NCI-H82 (cell line): ENCODE measurements around the gene TMEM214.
A peak's percentile ranks its signal among the peaks of the same experiment; 100 is the strongest.
"Not testable (repeated sequence)": the region's sequence is repeated elsewhere in the genome, so short reads cannot be mapped to it uniquely, and the experiment has no call there.

Experiments
- DNase-seq: peaks from one replicate; lab custom pipeline; 2025; lab: John Stamatoyannopoulos, UW

TMEM214 gene

DNA sequence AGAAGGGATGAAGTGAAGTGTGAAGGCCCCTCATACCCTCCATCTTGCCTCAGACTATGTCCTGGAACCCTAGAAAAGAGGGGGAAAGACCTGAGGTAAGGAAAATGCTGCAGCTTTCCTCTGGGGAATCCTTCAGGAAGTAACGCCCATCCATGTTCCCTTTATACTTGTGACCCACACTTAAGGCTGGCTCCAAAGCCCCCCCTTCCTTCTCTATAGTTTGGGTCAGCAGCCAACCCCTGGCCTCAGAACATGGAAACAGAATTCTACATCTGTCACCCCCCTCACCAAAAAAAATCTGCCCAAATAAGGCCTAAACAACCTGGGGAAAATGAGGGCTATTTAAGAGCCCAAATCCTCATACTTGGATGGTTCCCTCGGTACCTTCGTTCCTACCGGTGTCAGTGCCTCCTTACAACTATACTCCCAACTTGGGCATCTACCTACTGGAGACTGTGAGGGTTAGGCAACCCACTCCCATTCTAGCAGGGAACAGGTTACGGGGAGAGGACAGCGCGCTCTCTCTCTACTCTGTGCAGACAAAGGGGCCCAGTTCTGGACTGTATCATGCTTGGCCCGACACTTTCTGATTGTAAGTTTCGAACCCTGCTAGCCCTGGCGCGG lies 38.0 kb downstream of the TMEM214 start:
- no peak for DNase-seq

DNA sequence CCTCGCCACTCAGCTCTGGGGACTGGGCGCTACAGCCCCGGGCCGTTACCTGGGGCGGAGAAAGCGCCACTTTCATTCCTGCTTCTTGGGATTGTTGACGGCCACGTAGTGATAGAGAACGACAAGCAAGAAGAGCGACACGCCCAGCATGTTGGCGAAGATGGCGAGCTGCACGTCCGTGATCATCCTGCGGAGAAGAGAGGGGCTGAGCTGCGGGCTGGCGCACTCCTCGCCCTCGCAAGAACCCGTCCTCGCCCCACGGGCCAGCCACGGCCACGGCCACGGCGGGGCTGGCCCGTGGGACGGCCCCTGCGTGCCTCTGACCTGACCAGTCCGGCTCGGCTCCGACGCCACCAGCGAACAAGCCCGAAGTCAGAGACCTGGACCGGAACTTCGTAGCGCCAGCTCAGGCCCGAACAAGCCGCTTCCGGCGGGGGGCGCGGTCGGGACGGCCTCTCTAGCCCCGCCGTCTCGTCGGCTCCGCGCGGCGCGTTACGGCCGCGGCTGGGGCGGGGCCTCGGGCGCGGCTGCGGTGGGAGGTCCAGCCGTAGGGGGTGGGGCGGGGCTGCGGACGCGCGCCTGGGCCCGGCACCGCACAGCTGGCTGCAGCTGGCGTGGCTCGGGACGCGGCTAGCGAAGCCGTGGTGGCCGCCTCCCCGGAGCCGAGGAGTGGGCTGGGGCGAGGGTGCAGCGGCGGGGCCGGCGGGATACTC lies 38.7 kb downstream of the TMEM214 start, which contains the start of gene OST4:
Gene OST4 (minus strand): TSS at position 378 of the 713 bp plus-strand sequence.
- peak; percentile 95 for DNase-seq

DNA sequence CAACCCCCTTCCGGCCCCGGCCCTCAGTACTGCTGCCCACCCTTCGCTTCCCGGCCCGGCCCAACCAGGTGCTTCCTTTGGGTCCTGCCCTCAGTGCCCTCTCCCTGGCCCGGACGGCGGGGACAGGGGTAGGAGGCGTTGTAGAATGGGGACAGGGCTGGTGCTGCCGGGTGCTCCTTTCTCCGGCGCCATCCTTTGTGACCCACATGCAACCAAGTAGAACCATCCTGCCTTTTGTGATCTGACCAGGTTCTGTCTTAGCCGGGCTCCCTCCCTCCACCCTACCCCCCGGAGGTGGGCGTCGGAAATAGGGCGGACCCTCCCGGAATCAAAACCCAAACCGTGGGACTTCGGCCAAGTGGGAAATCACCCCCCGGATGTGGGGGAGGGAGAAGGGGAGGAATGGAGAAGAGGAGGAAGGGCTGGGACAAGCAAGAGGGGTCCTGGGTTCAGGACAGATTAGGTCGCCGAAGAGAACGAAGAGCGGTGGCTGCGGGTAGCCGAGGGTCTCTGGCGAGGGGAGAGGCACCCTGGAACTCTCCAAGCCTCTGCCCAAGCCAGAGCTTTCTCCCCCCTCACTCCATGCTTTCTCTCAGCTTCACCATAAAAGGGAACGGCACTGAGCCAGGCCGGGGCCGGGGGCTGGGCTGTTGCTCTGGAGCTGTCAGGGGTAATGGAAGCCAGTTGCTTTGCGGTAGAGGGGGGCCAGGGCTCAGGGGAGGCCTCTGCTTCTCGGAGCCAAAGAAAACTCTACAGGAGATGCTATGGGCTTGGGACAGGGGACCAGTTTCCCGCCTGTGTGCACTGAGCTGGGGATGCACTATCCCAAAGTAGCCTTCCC lies 39.4 kb downstream of the TMEM214 start:
- peak; percentile 51 for DNase-seq

DNA sequence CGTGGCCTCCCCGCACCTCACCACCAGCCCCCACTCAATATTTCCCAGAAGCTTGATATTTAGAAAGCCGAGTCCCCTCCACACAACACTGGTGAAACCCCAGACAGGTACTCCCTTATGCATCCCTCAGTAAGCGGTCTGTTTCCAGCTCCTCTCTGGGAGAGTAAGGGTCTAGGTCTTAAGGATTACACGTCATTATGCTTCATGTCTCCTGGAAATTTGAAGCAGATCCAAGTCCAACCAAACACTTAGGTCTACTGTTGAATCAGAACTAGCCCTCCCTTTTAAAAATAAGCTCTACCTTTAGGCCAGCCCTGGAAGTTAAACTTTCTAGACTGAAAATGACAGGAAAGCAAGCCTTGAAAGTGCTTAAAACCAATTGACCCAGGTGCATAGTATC lies 40.2 kb downstream of the TMEM214 start:
- no peak for DNase-seq

DNA sequence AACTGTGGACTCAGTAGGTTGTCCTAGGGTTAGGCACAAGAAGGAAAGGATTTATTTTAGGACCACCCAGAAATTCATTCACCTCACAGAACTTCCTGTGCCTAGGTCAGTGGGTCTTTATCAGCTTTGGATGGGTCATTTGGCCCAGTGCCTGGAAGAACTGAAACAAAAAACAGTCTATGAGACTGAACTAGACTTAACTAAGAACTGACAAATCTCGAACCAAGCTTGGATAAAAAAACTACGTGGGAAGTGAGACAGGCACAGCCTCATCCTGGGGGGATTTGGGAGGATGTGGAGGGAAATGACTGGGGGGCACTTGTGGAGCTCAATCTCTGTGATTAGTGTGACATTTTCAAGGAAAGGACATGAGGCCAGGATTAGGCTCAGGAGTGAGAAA lies 41.0 kb downstream of the TMEM214 start:
- no peak for DNase-seq

DNA sequence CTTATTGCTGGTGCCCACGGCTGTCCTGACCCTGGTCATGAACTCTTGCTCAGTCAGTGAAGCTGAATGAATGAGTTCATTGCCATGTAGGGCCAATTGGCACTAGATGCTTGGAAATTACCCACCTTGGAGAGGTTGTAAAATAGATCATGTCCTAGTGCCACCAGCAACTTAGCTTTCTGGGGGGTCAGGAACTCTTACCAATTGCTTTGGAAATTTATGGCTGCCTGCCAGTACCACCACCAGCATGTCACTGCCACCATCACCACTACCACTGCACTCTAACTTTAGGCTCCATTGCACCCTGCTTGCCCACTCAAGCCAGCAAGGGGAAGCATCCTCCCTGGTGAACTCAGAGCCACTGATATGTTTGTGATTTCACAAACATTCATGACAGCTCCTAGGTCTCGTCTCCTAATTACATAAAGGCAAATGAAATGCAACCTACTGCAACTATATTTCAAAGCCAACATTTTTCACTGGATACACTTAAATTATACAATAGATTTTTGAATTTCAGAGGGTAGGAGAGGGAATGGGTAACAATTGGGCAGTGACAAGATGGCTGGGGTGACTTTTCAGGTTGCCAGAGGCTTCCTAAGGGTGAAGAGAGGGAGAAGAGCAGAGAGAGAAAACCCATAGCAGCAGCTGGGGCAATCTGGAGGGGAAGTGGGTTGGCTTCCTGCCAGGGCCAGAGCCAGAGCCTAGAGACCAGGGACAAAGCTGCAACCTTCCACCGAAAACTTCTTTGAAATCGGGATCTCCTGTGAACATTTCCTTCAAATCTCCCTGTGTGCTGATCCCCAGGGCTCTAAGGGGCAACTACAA lies 42.2 kb downstream of the TMEM214 start:
- DNase-seq: peak; percentile 74

DNA sequence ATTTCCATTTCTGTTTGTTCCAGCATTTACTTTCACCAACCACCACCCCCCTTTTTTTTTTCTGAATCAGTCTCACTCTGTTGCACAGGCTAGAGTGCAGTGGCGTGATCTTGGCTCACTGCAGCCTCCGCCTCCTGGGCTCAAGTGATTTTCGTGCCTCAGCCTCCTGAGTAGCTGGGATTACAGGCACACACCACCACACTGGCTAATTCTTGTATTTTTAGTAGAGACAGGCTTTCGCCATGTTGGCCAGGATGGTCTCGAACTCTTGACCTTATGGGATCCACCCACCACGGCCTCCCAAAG lies 42.8 kb downstream of the TMEM214 start:
- DNase-seq: not testable (repeated sequence)

DNA sequence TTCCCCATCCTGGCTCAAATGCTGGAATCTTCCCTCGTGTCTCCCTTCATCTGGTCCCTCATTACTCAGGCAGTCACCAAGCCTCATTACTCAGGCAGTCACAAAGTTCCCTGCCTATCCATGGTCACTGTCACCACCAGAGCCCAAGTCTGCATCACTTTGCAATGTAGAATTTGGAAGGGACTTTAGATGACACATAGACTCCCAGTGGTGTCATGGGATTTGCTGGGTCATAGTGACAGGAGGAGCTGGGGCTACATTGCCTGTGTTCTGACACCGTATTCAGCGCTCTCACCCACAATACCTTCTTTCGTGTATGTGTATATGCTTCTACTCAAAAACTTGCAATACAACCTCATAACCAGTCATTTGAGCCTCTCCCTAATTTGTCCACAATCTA lies 43.6 kb downstream of the TMEM214 start:
- DNase-seq: no peak

DNA sequence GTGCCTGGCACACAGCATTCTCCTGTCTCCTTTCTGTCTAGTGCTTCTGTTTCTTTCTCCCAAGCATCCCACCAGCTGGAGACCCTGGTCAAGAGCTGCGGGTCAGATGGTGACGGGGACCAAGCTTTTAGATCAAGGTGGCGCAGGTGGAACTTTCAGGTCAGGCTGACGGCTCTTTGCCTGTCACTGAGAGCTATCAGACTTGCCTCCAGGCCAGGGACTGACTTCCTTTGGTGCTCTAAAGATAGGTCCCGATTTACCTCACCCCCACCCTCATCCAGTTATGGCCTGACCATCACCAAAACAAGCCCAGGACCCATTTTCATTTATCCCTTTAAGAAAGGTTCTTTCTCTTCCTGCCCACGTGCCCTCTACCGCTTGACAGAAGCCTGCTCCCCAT lies 44.5 kb downstream of the TMEM214 start:
- no peak for DNase-seq

DNA sequence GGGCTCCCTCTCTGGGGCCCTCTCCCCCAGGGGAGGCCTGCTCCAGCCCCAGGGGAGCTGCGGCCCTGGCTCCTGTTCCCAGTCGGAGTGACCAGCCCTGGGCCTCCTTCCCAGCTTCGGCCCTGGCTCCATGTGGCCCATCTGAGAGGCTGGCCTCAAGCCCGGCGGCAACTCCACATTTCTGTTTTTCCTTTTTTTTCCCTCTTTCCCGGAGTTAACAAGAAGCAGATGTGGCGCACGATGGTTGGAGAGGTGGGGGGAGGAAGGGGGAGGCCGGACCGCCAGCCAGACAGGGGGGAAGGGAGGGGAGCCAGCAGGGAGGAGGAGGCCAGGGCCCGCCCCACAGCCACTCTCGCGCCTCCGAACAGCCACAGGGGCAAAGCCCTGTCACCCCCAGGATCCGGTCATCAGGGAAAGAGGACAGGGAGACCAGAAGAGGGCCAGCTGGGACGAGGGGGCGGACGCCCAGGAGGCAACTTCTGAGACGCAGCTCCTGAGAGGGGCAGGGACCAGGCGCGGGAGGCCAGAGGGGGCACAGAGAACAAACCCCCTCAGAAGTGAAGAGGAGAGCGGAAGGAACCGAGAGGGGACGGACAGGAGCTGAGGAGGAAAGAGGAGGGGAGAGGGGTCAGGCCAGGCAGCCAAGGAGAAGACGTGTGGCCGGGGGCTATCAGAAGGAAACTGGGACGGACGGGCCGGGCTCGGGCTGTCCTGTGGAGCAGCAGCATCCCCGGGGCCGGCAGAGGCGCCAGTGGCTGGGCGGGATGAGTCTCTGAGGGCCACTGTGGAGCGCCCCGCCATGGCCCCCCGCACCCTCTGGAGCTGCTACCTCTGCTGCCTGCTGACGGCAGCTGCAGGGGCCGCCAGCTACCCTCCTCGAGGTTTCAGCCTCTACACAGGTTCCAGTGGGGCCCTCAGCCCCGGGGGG lies 45.8 kb downstream of the TMEM214 start, which contains the start of gene EMILIN1:
Gene EMILIN1 (plus strand): TSS at position 349 of the 928 bp plus-strand sequence. CDS start 451 bp downstream, at position 800.
- DNase-seq: no peak

DNA sequence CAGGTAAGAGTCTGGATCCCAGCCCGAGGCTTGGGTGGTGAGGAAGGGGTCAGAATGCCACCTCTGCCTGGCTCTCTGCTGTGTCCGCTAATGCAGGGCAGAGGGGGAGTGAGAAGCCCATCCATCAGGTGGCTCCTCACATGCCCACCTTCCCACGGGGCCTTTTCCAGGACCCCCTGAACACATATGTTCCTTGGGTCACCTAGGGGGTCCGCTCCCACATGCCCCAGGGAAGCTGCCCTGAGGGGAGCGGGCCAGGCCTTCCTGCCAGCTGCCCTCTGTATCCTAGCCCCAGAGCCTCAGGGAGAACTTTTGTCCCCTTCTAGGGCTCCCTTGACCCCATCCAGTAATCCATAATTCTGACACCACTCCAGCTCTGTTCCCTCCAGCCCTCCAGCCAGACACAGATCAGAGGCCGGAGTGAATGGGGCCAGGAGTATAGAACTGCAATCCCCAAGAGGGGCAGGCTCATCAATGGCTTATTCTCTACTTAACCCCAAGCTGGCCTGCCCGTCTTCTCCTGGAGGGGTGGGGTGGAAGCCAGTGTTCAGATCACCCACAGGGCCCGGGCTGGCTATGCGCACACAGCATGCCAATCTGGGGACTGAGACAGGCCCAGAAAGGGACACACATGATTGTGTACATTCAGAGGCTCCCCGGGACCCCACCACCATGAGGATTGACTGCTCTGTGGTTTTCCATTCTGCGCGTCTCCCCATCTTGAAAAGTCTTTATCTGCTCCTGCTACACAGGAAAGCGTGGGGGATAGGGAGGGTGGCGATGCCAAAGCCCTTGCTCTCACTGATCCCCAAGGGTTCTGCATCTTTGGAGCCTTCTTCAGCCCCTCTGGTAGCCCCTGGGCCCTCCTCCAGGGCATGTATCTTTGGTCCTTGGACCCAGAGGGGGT lies 46.7 kb downstream of the TMEM214 start:
- peak; percentile 32 for DNase-seq

DNA sequence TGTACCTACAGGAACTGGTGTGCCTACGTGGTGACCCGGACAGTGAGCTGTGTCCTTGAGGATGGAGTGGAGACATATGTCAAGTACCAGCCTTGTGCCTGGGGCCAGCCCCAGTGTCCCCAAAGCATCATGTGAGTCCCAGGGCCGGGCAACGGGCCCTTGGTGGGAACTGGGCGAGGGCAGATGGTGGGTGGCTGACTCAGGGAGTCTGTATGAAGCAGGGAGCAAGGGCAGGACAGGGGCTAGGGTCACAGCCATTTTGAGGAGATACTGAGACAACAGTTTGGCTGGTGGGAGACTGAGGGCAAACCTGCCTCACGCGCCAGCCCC lies 47.3 kb downstream of the TMEM214 start:
- DNase-seq: no peak

DNA sequence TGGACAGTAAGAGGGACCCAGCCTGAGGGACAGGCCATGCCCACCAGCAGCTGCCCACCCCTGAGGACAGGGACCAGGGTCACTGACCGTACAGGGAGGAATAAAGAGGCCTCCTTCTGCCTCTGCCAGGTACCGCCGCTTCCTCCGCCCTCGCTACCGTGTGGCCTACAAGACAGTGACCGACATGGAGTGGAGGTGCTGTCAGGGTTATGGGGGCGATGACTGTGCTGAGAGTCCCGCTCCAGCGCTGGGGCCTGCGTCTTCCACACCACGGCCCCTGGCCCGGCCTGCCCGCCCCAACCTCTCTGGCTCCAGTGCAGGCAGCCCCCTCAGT lies 47.8 kb downstream of the TMEM214 start:
- no peak for DNase-seq

DNA sequence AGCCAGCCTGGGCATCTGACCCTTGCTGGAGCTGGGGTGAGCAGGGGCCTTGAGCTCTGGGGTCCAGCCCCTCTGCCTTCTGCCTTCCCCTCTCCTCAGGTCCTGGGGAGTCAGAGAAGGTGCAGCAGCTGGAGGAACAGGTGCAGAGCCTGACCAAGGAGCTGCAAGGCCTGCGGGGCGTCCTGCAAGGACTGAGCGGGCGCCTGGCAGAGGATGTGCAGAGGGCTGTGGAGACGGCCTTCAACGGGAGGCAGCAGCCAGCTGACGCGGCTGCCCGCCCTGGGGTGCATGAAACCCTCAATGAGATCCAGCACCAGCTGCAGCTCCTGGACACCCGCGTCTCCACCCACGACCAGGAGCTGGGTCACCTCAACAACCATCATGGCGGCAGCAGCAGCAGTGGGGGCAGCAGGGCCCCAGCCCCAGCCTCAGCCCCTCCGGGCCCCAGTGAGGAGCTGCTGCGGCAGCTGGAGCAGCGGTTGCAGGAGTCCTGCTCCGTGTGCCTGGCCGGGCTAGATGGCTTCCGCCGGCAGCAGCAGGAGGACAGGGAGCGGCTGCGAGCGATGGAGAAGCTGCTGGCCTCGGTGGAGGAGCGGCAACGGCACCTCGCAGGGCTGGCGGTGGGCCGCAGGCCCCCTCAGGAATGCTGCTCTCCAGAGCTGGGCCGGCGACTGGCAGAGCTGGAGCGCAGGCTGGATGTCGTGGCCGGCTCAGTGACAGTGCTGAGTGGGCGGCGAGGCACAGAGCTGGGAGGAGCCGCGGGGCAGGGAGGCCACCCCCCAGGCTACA lies 49.4 kb downstream of the TMEM214 start:
- DNase-seq: no peak

DNA sequence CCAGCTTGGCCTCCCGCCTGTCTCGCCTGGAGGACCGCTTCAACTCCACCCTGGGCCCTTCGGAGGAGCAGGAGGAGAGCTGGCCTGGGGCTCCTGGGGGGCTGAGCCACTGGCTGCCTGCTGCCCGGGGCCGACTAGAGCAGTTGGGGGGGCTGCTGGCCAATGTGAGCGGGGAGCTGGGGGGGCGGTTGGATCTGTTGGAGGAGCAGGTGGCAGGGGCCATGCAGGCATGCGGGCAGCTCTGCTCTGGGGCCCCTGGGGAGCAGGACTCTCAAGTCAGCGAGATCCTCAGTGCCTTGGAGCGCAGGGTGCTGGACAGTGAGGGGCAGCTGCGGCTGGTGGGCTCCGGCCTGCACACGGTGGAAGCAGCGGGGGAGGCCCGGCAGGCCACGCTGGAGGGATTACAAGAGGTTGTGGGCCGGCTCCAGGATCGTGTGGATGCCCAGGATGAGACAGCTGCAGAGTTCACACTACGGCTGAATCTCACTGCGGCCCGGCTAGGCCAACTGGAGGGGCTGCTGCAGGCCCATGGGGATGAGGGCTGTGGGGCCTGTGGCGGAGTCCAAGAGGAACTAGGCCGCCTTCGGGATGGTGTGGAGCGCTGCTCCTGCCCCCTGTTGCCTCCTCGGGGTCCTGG lies 50.1 kb downstream of the TMEM214 start:
- no peak for DNase-seq

DNA sequence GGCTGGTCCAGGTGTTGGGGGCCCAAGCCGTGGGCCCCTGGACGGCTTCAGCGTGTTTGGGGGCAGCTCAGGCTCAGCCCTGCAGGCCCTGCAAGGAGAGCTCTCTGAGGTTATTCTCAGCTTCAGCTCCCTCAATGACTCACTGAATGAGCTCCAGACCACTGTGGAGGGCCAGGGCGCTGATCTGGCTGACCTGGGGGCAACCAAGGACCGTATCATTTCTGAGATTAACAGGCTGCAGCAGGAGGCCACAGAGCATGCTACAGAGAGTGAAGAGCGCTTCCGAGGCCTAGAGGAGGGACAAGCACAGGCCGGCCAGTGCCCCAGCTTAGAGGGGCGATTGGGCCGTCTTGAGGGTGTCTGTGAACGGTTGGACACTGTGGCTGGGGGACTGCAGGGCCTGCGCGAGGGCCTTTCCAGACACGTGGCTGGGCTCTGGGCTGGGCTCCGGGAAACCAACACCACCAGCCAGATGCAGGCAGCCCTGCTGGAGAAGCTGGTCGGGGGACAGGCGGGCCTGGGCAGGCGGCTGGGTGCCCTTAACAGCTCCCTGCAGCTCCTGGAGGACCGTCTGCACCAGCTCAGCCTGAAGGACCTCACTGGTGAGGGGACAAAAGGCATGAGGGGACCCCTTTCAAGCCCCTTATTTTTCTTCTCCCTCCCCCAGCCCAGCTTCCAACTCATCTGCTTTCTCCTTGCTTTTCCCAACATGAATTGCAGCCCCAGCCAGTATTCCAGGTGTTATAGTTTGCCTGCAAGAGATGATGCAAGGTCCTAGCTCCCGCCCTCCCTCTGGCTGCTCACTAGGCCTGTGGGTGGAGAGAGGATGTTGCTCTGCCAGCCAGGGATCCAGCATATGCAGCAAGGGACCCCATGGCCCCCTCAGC lies 50.9 kb downstream of the TMEM214 start:
- no peak for DNase-seq

DNA sequence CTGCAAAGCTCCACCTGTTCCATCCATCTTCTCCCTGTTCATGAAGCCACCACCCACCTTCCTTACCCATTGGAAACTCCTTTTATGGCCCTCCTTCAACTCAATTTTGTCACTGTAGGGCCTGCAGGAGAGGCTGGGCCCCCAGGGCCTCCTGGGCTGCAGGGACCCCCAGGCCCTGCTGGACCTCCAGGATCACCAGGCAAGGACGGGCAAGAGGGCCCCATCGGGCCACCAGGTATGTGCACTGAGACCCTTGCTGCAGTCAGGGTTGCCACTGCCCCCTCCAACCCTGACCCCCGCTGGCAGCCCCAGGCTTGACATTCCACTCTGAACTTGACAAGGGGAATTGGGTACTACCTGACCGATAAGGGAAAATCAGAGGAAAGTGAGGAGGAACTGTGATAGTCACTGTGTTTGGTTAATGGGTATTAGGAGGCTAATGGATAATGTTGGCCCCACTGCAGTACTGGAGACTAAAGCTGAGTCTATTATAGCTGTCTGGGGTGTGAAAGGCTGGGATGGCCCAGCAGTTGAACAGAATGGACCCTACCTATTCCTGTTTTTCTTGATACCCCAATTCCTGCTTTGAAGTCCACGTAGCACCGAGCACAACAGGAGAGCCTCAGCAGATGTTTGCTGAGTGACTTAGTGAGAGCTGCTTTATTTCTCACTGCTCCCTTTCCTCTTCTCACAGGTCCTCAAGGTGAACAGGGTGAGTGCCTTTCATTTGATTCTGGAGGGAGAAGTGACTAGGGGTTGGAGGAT lies 51.7 kb downstream of the TMEM214 start:
- DNase-seq: no peak
